DND-41 (cell line): ENCODE results near the gene INHBC.

Experiments used
- CTCF ChIP-seq: IDR thresholded peaks from 2 replicates; pipeline ENCODE4 v1.5.1; 2012; ENCODE audit warnings: borderline replicate concordance, low read length, moderate library complexity, mild to moderate bottlenecking; ENCODE audit not compliant: poor library complexity, severe bottlenecking; ENCODE audit errors: extremely low read depth
- EZH2 ChIP-seq: IDR thresholded peaks from 3 replicates; pipeline ENCODE4 v1.6.1; 2012; ENCODE audit warnings: borderline replicate concordance, low read depth, mild to moderate bottlenecking, moderate library complexity, low read length, inconsistent platforms; ENCODE audit not compliant: severe bottlenecking

DNA sequence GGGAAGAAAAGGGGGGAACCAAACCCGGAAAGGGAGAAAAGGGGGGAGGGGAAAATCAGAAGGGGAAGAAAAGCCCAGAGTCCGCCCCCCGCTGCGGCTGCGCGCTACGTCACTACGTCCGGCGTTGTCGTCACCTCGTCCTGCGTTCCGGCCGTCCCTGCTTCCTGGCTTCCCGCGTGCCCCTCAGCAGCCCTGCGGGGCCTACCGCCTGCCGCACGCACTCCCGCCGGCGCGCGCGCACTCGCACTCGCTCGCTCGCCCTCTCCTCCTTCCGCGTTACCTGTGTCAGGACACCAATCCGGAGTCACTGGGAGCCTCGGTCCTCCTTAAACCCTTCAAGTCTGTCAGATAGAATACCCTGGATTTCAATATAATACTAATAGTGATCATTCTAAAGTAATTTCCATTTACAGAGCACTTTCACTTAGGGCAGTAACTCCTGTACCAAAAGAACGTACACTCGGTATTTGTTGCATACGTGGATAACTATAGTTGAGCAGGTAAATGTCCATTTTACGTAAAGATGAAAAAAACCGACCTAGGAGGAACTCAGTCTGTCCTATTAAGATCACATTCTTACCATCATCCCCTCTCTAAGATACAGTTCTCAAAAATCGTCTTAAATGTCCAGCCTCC lies 3.5 kb upstream of the INHBC start, which contains the start of gene R3HDM2:
- TF ChIP-seq CTCF, result no peak
- TF ChIP-seq EZH2, result no peak
